ENCODE measurements around the gene TTLL6.
"Not testable (repeated sequence)": the region's sequence is repeated elsewhere in the genome, so short reads cannot be mapped to it uniquely, and the experiment has no call there.

Gene TTLL6

DNA sequence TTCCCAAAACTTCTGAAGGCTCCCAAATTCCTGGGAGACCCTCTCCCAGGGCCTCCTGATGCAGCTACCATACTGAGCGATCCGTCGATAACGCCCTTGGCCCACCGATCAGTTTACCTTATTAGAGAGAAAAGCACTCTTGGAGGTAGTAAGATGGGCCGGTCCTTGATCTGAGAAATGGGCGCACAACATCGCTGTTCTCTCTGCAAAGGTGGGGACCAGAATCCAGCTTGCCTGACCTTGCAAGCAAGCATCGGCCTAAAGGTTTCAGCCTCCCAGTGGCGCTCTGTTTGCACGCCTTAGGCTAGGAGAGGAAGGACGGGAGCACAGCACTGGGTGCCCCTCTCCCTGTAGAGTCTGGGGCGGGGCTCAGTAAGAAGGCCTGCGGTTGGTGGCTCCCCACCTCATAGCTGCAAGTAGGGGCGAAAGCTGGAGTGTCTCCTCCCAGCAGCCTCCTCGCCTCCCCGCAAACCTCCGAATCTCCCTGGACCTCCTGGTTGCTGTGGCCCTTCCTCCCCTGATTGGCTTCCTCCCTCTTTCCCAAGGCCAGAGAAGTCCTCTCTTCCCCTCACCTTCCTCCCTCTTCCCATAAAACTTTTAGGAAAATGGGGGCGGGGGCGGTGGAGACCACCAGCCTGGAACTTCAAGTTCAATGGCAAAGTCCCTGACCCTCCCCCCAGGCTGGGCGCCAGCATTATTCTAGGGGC, 94.7 kb downstream of the TTLL6 start, which contains the start of gene PRAC1:
PRAC1 (minus strand) TSS at position 318 of the 707 bp plus-strand sequence; CDS start at position 192, 126 bp downstream.
- DNase-seq, result no peak

DNA sequence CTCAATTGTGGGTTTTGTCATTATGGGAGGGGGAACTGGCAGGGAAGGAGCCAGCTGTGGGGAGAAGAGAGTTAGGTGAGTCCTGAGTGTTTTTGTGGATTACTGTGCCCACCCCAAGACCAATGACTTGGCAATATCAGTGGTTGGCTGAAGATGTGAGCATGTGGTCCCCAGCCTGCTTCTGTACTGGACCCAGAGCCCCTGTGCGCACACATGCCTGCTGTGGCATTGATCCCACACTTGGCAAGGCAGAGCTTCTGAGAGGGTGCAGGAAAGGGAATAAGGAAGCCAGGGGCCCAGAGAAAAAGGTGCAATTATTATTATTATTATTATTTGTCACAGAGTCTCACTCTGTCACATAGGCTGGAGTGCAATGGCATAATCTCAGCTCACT, 96.0 kb downstream of the TTLL6 start:
- DNase-seq, result no peak

DNA sequence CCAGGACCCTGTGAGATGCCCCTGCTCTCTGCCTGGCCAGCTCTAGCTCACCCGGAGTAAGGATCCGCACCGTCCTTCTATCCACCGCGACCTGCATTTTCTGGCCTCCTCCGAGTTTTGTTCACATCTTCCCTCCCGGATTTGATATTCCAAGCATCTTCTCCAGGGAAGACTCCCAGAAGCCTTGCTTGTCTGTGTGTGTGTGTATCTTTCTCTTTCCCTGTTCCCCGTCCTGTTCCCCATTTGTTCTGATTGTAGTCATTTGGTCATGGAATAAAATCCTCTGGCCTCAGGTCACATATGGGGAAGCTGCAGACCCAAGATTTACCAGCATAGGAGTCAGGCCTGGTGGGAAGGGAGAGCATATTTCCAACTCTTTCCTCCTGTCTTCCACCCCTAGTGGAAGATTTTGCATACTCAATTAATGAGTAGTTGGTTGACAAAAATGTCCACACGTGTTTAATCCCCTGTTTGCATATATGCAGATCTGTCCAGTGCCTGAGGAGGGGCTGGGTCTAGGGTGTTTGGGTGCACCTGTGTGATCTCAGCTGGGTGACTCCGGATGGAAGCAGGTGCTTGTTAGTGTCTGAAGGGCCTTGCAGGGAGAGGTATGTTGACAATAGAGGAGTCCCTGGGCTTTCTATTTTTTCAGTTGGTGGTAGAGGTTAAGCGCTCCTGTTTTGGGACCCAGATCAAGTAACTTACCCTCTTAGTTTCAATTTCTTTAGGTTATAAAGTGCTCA, 96.6 kb downstream of the TTLL6 start:
- peak; percentile 53 for DNase-seq

DNA sequence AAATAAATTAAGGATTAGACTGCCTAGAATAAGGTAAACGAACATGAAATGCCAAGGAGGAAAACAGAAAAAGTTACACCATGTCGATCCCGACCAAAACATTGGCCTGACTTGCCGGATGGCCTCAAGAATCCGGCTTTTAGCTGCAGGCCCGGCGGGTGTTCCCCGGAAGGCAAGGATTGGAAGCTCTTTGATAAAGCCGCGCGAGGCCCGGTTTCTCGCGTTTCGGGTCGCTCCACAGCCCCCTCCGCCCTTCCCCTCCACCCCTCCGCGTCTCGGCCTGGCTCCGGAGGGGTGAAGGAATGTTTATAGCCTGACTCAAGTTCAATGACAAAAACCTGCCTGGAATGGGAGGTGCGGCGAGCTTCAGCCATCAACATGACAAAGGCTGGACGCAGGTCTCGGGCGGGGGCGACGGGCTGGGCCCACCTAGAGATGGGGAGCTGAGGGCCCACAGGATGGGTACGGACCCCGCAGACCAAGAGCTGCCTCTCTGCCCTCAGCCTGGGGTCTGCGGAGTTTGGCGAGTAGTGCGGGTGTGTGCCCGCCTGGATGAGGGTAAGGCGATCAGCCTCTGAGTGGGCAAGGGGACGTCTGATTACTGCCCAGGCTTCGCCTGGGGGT, 97.3 kb downstream of the TTLL6 start:
- DNase-seq, result peak; percentile 67

DNA sequence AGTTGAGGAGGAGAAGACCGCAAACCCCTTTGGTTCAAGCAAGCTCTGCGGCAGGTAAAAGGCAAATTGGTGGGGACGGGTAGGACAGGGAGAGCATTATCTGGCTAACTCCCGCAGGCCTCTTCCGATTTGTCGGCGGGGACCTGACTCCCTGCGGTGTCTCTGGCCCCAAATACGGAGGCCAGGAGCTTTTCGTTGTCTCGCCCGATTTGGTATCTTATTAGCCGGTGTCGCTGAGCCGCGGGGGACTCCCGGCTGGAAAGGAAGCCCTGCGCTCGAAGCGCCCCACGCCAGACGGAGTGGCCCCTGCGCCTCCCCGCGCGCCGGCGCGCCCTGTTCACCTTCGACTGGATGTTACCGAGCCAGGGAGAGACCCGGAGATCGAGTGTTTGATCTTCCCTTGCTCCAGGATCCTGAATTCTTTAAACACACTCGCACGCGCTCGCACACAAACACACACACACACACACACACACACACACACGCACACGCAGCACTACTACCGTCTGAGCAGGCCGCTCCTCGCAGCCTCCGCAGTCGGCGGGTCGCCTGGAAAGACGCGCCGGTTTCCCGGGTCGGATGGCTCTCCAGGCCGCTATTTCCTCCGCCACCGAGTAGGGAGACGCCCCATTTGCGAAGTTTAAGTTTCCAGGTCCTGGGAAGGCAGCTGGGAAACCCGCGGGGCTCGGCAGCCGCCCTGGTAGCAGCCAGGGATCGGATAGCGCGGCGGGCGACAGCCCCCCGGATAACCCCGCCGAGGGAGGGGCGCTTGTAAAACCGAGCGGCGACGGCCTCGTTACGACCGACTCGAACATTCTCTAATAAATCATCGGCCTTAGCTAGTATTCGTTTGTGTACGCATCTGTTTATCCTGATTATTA, 98.0 kb downstream of the TTLL6 start:
- peak; percentile 73 for DNase-seq

DNA sequence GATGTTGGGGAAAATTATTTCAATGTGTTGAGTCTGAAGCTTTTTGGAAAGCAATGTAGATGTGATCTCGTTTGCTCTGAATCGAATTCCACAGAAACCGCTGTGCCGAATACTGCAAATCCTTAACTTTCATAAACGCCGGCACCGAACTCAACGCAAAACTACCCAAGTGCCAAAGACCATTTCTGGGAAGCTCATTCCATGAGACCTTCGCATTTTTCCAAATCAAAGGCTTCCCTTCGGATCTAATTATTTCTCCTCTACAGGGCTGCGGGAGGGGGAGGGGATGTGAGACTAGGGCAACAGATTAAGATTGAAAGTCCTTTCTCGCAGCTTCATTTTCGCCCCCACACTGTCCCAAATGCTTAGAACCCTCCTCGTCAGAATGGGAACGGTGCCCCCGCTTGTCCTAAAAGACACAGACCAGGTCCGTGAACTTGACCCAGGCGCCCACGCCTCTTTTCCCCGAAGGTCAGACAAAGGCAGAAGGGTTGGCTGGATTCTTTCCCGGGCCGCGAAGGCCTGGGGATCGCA, 98.7 kb downstream of the TTLL6 start:
- DNase-seq, result peak; percentile 85

DNA sequence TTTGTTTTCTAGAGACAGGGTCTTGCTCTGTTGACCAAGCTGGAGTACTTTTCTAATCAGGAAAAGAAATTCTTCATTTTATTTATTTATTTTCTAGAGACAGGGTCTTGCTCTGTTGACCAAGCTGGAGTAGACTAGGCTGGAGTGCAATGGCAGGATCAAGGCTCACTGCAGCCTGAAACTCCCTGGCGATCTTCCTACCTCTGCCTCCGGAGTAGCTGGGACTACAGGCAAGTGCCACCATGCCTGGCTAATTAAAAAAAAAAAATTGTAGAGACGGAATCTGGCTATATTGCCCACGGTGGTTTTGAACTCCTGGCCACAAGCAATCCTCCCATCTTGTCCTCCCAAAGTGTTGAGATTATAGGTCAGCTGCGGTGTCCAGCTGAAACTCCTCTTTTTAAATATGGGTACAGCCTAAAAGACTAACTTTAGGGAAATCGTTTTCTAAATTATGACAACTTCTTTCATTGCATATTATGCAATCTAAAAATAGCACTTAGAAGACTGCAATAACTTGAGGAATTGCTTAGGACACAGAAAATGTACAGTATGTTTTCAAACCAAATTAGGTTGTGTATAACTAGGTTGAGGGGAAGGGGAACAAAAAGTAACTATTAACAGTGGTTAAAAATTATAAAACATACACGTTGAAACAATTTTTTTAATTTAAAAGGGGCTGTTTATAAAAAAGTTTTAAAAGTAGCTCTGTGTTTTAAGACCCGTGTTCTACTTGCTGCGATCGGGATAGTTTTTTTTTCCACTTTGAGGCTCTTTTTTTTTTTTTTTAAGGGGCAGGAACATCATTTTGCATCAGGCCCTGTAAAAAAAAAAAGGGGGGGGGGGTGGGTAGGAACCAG, 99.4 kb downstream of the TTLL6 start:
- DNase-seq, result peak; percentile 57

DNA sequence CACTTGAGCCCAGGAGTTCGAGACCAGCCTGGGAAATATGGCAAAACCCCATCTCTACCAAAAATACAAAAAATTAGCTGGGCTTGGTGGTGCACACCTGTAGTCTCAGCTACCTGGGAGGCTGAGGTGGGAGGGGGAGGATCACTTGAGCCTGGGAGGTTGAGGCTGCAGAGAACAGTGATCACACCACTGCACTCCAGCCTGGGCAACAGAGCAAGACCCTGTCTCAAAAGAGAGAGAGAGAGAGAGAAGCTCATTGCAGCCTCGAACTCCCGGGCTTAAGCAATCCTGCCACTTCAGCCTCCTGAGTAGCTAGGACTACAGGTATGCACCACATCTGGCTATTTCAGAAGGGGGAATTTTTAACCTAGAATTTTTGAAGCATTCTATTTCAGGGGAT, 100.5 kb downstream of the TTLL6 start:
- DNase-seq, result not testable (repeated sequence)

DNA sequence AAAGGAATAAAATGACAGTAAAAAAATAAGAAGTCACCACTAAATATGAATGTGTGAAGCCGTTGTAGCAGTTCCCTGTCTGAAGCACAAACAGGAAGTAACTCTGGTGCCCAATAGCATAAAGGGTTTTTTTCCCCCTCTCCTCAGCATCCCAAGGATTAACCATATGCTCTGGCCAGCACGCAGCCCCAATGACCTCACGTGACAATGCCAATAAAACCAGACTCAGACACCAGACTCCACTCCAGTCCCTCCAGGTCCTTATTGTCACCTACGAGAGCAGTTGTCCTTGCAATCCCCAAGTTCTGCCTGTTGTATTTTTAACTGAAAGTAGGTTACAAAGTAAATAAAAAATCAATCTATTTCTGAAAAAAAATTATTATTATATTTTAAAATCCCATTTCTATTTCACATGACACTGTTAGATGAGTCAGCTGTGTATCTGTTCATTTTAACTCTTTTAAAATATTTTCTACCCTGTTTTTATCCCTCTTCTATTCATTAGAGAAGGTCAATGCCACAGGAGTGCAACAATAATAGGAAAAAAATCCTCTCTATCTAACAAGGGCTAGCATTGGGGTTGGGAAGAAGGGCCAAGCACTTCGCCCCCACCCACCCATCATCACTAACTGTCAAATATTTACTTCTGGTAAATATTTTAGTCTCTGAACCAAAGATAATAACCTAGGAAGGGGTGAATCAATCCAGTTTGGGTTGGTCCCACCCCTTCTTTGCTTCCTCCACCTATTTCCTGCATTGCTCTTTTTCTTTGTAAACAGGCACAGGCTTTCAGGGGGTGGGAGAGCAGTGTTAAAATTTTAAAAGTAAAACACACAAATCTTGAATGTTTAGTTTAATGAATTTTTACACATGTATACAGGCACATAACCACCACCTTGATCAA, 101.3 kb downstream of the TTLL6 start:
- no peak for DNase-seq

Measured in eye (tissue), 1 donor.